Measurements from ENCODE around the gene GP5.

The GP5 gene

GRCh38 chr3:194396859-194397756, 2.0 kb downstream of the GP5 start:
- peak; percentile 57 for DNase-seq

- no peak for DNase-seq
These were observed 2.6 kb downstream of the GP5 start for GRCh38 chr3:194396539-194396858.

- peak; percentile 74 for DNase-seq
These were observed 3.1 kb downstream of the GP5 start for GRCh38 chr3:194395778-194396538.

- DNase-seq: no peak
These were observed 3.9 kb downstream of the GP5 start for GRCh38 chr3:194395212-194395611.

- DNase-seq: no peak
These were observed 6.5 kb downstream of the GP5 start for GRCh38 chr3:194392576-194392975.

- DNase-seq: no peak
These were observed 8.2 kb downstream of the GP5 start for GRCh38 chr3:194390835-194391234.

- DNase-seq: no peak
These were observed 9.8 kb downstream of the GP5 start for GRCh38 chr3:194389269-194389668.

- no peak for DNase-seq
These were observed 11.1 kb downstream of the GP5 start for GRCh38 chr3:194387926-194388418.

GRCh38 chr3:194387276-194387675, 11.8 kb downstream of the GP5 start:
- no peak for DNase-seq

- no peak for DNase-seq
These were observed 12.4 kb downstream of the GP5 start for GRCh38 chr3:194386648-194387047.

GRCh38 chr3:194386066-194386465, 13.0 kb downstream of the GP5 start:
- DNase-seq: no peak

GRCh38 chr3:194384569-194385001, 14.5 kb downstream of the GP5 start:
- peak; percentile 34 for DNase-seq

GRCh38 chr3:194384156-194384555, 14.9 kb downstream of the GP5 start:
- peak; percentile 37 for DNase-seq

GRCh38 chr3:194383276-194383940, 15.7 kb downstream of the GP5 start:
- DNase-seq: no peak

GRCh38 chr3:194382892-194383223, 16.2 kb downstream of the GP5 start:
- no peak for DNase-seq

- DNase-seq: peak; percentile 34
These were observed 16.7 kb downstream of the GP5 start for GRCh38 chr3:194382196-194382891.

GRCh38 chr3:194381460-194381875, 17.6 kb downstream of the GP5 start:
- no peak for DNase-seq

GRCh38 chr3:194380326-194380725, 18.7 kb downstream of the GP5 start:
- DNase-seq: no peak

GRCh38 chr3:194379651-194380050, 19.4 kb downstream of the GP5 start:
- DNase-seq: no peak

- DNase-seq: no peak
These were observed 19.8 kb downstream of the GP5 start for GRCh38 chr3:194379231-194379630.

- DNase-seq: no peak
These were observed 21.4 kb downstream of the GP5 start for GRCh38 chr3:194377708-194378107.

GRCh38 chr3:194376241-194376560, 22.9 kb downstream of the GP5 start:
- DNase-seq: no peak
